OCI-LY1 (cell line): Measurements from ENCODE around the gene UBR2.
"Not testable (repeated sequence)": the region's sequence is repeated elsewhere in the genome, so short reads cannot be mapped to it uniquely, and the experiment has no call there.

ENCODE experiments used
- H2AFZ ChIP-seq: fragments of 200-600 bp; sonication (generic), shearing (Covaris generic); 2 replicates; pipeline ENCODE4 v1.6.0; 2014; ENCODE audit warnings: antibody characterized with exemption, mild to moderate bottlenecking, low read length
- H3F3A ChIP-seq: fragments of 200-600 bp; sonication (generic), shearing (Covaris generic); 2 replicates; pipeline ENCODE4 v1.6.0; 2014; ENCODE audit warnings: mild to moderate bottlenecking, antibody characterized with exemption, low read length, moderate library complexity; ENCODE audit not compliant: insufficient read depth
- H3K27ac ChIP-seq: fragments of 200-600 bp; sonication (generic); 2 replicates; pipeline ENCODE4 v1.5.1; 2014; ENCODE audit warnings: low read length, mixed run types, mild to moderate bottlenecking, low read depth; ENCODE audit not compliant: poor library complexity, severe bottlenecking
- H3K27me3 ChIP-seq: fragments of 200-600 bp; sonication (generic); 2 replicates; pipeline ENCODE4 v1.6.0; 2014; ENCODE audit warnings: antibody characterized with exemption, mild to moderate bottlenecking, low read length, moderate library complexity; ENCODE audit not compliant: insufficient read depth
- H3K36me3 ChIP-seq: fragments of 200-600 bp; sonication (generic); 2 replicates; pipeline ENCODE4 v1.6.1; 2014; ENCODE audit warnings: mild to moderate bottlenecking, antibody characterized with exemption, low read length, moderate library complexity, mixed read lengths; ENCODE audit not compliant: insufficient read depth
- H3K4me1 ChIP-seq: fragments of 200-600 bp; sonication (generic); 2 replicates; pipeline ENCODE4 v1.5.1; 2014; ENCODE audit warnings: mild to moderate bottlenecking, low read length, moderate library complexity; ENCODE audit not compliant: insufficient read depth, severe bottlenecking
- H3K4me2 ChIP-seq: fragments of 200-600 bp; sonication (generic), shearing (Covaris generic); 2 replicates; pipeline ENCODE4 v1.6.1; 2014; ENCODE audit warnings: low read length
- H3K4me3 ChIP-seq: fragments of 200-600 bp; sonication (generic); 2 replicates; pipeline ENCODE4 v1.5.1; 2014; ENCODE audit warnings: low read length, low read depth, mild to moderate bottlenecking, mixed read lengths; ENCODE audit not compliant: poor library complexity, severe bottlenecking
- H3K79me2 ChIP-seq: fragments of 200-600 bp; shearing (Covaris generic); 2 replicates; pipeline ENCODE4 v1.6.1; 2016; ENCODE audit warnings: mixed run types, low read length, mixed read lengths; ENCODE audit not compliant: insufficient read depth
- H3K9ac ChIP-seq: fragments of 200-600 bp; sonication (generic), shearing (Covaris generic); 2 replicates; pipeline ENCODE4 v1.6.1; 2014; ENCODE audit warnings: mild to moderate bottlenecking, low read length, mixed read lengths
- H3K9me2 ChIP-seq: fragments of 200-600 bp; sonication (generic), shearing (Covaris generic); 2 replicates; pipeline ENCODE4 v1.6.1; 2014; ENCODE audit warnings: low read depth, mild to moderate bottlenecking, low read length, mixed read lengths
- H3K9me3 ChIP-seq: fragments of 200-600 bp; shearing (Covaris generic); 2 replicates; pipeline ENCODE4 v1.6.1; 2014; ENCODE audit warnings: low read length, mixed read lengths
- H4K20me1 ChIP-seq: fragments of 200-600 bp; sonication (generic), shearing (Covaris generic); 2 replicates; pipeline ENCODE4 v1.6.0; 2016; ENCODE audit warnings: mild to moderate bottlenecking, low read length; ENCODE audit not compliant: insufficient read depth
- EZH2 ChIP-seq: fragments of 200-600 bp; sonication (generic), shearing (Covaris generic); IDR thresholded peaks from 2 replicates; pipeline ENCODE4 v1.8.0; 2017; ENCODE audit warnings: borderline replicate concordance, mixed run types, mild to moderate bottlenecking, antibody characterized with exemption, low read length, moderate library complexity, mixed read lengths
- TF ChIP-seq, protein P1 (sequence below): fragments of 200-600 bp; sonication (generic), shearing (Covaris generic); IDR thresholded peaks from 2 replicates; pipeline ENCODE4 v1.5.1; 2017; ENCODE audit warnings: mild to moderate bottlenecking, antibody characterized with exemption, low read length, moderate library complexity, mixed read lengths

UBR2 gene

DNA sequence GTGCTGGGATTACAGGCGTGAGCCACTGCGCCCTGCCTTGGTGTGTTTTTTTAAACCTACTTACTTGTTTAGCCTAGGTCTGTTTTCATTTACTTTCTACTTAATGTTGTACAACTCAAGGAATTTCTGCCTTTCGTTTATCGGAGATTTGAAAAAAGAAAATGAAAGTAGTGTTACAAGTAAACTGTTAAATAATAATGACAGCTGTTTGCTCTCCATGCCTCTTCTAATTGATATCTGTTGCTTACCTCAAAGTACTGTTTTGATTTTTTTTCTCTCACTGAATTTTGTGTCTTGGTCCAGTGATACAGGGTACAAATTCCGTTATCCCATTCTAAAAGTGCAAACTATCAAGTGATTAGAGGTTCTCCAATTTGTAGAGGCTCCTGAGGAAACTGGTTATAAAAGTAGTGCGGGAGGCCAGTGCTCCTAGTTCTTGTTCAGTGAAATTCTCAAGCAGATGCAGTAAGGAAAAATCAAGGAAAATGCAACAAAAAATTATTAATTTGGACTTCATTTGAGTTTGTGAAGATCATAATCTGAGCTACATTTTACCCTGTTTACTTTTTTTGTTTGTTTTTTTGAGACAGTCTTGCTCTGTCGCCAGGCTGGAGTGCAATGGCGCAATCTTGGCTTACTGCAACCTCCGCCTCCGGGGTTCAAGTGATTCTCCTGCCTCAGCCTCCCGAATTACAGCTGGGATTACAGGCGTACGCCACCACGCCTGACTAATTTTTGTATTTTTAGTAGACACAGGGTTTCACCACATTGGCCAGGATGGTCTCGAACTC lies 2.2 kb downstream of the UBR2 start:
- Histone ChIP-seq H3K9me2 (no peaks in the 10 kb centered on the region), H3F3A (no peaks in the 10 kb centered on the region), H3K27ac (peak overlapping the region; percentile 12), H3K4me3 (peak overlapping the region; percentile 90), H4K20me1 (no peaks in the 10 kb centered on the region), H3K4me2 (peak overlapping the region; percentile 87), H2AFZ (no peak overlapping the region), H3K9ac (peak overlapping the region; percentile 84), H3K4me1 (peaks cover 26% of the 10 kb centered on the region), H3K79me2 (peaks cover 60% of the 10 kb centered on the region), H3K36me3 (peaks cover 4% of the 10 kb centered on the region; the same call in 1 of the 2 replicates), H3K27me3 (no peaks in the 10 kb centered on the region), H3K9me3 (0 out of 2 replicates have a peak, but pooled peaks cover 3% of the 10 kb centered on the region)
- TF ChIP-seq EZH2, result no peak
- TF ChIP-seq, protein P1, sequence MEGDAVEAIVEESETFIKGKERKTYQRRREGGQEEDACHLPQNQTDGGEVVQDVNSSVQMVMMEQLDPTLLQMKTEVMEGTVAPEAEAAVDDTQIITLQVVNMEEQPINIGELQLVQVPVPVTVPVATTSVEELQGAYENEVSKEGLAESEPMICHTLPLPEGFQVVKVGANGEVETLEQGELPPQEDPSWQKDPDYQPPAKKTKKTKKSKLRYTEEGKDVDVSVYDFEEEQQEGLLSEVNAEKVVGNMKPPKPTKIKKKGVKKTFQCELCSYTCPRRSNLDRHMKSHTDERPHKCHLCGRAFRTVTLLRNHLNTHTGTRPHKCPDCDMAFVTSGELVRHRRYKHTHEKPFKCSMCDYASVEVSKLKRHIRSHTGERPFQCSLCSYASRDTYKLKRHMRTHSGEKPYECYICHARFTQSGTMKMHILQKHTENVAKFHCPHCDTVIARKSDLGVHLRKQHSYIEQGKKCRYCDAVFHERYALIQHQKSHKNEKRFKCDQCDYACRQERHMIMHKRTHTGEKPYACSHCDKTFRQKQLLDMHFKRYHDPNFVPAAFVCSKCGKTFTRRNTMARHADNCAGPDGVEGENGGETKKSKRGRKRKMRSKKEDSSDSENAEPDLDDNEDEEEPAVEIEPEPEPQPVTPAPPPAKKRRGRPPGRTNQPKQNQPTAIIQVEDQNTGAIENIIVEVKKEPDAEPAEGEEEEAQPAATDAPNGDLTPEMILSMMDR, result no peak

DNA sequence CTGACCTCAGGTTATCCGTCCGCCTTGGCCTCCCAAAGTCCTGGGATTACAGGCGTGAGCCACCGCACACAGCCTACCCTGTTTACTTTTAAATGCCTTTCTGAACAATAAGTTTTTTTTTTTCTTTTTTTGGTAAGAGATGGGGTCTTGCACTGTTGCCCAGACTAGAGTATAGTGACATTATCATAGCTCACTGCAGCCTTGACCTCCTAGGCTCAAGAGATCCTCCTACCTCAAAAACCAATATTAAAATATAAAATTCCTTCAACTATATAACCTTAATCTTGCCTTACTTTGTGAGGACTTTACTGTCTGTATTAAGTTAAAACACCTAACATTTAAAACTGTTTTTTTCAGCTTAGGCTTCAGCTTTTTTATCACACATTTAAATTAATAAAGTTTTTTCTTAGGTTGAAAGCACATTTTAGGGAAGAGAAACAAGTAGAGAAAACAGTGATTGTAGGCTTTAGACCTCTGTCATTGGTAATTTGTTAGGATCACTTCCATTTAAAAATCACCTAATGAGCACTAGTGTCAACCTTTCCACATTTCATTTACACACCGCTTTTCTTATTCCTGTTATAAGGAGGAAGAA lies 2.9 kb downstream of the UBR2 start:
- H3K27me3 ChIP-seq, result no peaks in the 10 kb centered on the region
- H3K4me1 ChIP-seq, result peaks cover 31% of the 10 kb centered on the region
- no peak overlapping the region for H2AFZ ChIP-seq
- TF ChIP-seq EZH2, result no peak
- TF ChIP-seq, protein P1, result no peak
- no peak overlapping the region for H3K4me2 ChIP-seq
- H4K20me1 ChIP-seq, result no peaks in the 10 kb centered on the region
- H3K4me3 ChIP-seq, result no peak overlapping the region
- H3K79me2 ChIP-seq, result peaks cover 65% of the 10 kb centered on the region
- no peaks in the 10 kb centered on the region; the same call in 1 of the 2 replicates for H3F3A ChIP-seq
- H3K36me3 ChIP-seq, result peaks cover 4% of the 10 kb centered on the region; the same call in 1 of the 2 replicates
- no peak overlapping the region for H3K27ac ChIP-seq
- no peaks in the 10 kb centered on the region for H3K9me2 ChIP-seq
- H3K9ac ChIP-seq, result no peak overlapping the region
- H3K9me3 ChIP-seq, result 0 out of 2 replicates have a peak, but pooled peaks cover 3% of the 10 kb centered on the region

DNA sequence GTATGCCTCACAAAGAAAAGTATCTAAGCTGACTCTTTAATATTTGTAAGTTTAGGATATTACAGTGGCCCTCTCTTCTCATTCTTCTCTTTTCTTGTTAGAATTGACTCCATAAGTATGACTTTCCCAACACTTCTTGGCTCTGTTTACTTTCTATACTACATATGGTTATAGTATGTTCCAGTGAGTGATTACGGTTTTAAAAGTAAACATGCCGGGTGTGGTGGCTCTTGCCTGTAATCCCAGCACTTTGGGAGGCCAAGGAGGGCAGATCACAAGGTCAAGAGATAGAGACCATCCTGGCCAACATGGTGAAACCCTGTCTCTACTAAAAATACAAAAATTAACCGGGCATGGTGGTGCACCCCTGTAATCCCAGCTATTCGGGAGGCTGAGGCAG lies 3.4 kb downstream of the UBR2 start:
- H3K9me2 ChIP-seq, H3K36me3 ChIP-seq, H3K9ac ChIP-seq, H2AFZ ChIP-seq, H3K27ac ChIP-seq, H3K27me3 ChIP-seq, H3K4me2 ChIP-seq, H3K4me3 ChIP-seq, H3K9me3 ChIP-seq, H3F3A ChIP-seq, H4K20me1 ChIP-seq: not testable (repeated sequence)
- peaks cover 65% of the 10 kb centered on the region for H3K79me2 ChIP-seq
- H3K4me1 ChIP-seq, result peaks cover 37% of the 10 kb centered on the region
